C4-2B (cell line): ENCODE measurements around the gene PHLPP1.

Experiments
- H3K27ac ChIP-seq: fragments of 450-650 bp; 2 replicates; pipeline ENCODE4 v1.5.1; 2017
- CTCF ChIP-seq: fragments of 450-650 bp; conservative IDR thresholded peaks from 2 replicates; pipeline ENCODE4 v1.5.1; 2017; ENCODE audit warnings: mild to moderate bottlenecking
- ZFX ChIP-seq: fragments of 450-650 bp; IDR thresholded peaks from 2 replicates; pipeline ENCODE4 v1.6.1; 2017

Gene PHLPP1

GRCh38 chr18:62850619-62851306 is 135.4 kb downstream of the PHLPP1 start:
- H3K27ac ChIP-seq = peak overlapping the region; percentile 31; the same call in 1 of the 2 replicates

GRCh38 chr18:62852851-62853250 is 137.5 kb downstream of the PHLPP1 start:
- no peak overlapping the region for H3K27ac ChIP-seq
- TF ChIP-seq CTCF = no peak
- TF ChIP-seq ZFX = no peak

More at GRCh38 chr18:62850619-62851306, 135.4 kb downstream of the PHLPP1 start:
- TF ChIP-seq CTCF (no peak), ZFX (no peak)

- TF ChIP-seq CTCF (no peak), ZFX (no peak)
- no peak overlapping the region for H3K27ac ChIP-seq
These were observed 141.0 kb downstream of the PHLPP1 start for GRCh38 chr18:62856294-62856693.

- no peak overlapping the region for H3K27ac ChIP-seq
- TF ChIP-seq CTCF (no peak), ZFX (no peak)
These were observed 142.1 kb downstream of the PHLPP1 start for GRCh38 chr18:62857263-62857976.

GRCh38 chr18:62860062-62860461 is 144.7 kb downstream of the PHLPP1 start:
- TF ChIP-seq ZFX (no peak), CTCF (no peak)
- H3K27ac ChIP-seq = no peak overlapping the region

- no peak overlapping the region for H3K27ac ChIP-seq
- TF ChIP-seq ZFX (no peak), CTCF (no peak)
These were observed 147.1 kb downstream of the PHLPP1 start for GRCh38 chr18:62862466-62862865.

- no peak overlapping the region for H3K27ac ChIP-seq
- TF ChIP-seq ZFX = no peak
- TF ChIP-seq CTCF = no peak
These were observed 148.2 kb downstream of the PHLPP1 start for GRCh38 chr18:62863579-62864001.
